ENCODE data around the gene SLC25A23. TPM values are rescaled to one million over a fixed set of nuclear protein-coding genes. Genes with fewer than 3 reads are reported as not detected.

The SLC25A23 gene
- total and polyA plus RNA-seq, 2 experiments from 2014 or later = 12.5 to 33.2 TPM

DNA sequence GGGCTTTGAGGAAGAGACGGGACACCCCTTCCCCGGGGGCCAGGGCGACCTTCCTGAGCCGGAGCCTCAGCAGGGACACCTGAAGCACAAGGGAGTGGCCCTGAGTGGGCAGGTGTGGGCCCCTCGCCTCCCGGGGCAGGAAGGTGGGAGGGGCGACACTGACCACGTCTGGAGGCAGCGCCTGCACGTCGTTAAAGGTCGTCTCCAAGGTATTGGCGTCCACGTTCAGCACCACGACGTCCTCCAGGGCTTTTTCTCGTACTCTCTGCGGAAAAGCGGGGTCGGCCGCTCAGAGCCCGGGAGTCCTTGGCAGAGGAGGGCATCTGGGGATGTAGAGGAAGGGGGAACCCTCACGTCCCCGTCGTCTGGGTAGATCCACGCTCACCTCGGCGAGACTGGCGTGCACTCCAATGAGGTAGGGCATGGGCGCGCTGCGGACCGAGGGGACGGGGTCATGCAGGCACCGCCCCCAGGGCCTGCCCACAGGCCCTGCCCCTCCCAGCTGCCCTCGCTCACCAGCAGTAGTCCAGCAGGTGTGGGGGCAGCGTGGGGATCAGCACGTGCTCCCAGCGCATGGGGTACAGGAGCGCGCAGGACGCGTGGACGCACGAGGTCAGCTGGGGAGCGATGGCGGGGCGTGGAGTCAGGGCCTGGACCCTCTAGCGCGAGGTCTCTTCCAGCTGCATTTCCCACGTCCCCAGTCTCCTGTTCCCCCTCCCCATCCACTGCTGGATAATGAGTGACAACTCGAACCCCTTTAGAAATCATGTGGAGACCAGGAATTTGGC, 15.9 kb upstream of the SLC25A23 start:
- H3K9ac ChIP-seq = no peak overlapping the region
- no peak overlapping the region for H3K27ac ChIP-seq
- in situ Hi-C loops (cut with MboI) = no loop called here
- no peak overlapping the region for H3K4me2 ChIP-seq (ENCODE audit: unreplicated experiment)
- H3K27me3 ChIP-seq (replicated peaks; ENCODE audit: insufficient read depth) = 0 out of 2 replicates have a peak, but pooled peaks cover 12% of the 10 kb centered on the region
- no peak overlapping the region for H2AFZ ChIP-seq
- no peaks in the 10 kb centered on the region for H3K79me2 ChIP-seq (ENCODE audit: insufficient read depth)
- TF ChIP-seq EZH2 (IDR thresholded peaks at IDR 0.05; ENCODE audit: insufficient read depth, poor library complexity, severe bottlenecking) = no peak
- no peak for TF ChIP-seq EZH2phosphoT487 (IDR thresholded peaks at IDR 0.05; ENCODE audit: insufficient read depth, low read depth)
- H3K36me3 ChIP-seq (ENCODE audit: low read depth) = no peaks in the 10 kb centered on the region
- H4K20me1 ChIP-seq (ENCODE audit: insufficient read depth) = no peaks in the 10 kb centered on the region
- no peaks in the 10 kb centered on the region for H3K9me2 ChIP-seq (ENCODE audit: insufficient read depth)
- DNase-seq = no peak
- no peaks in the 10 kb centered on the region for H3K9me3 ChIP-seq (ENCODE audit: low read depth)
- WGBS, 2 experiments (ENCODE audit: low coverage in 1 of 2, low lambda C conversion rate in 2 of 2, missing lambda C conversion rate in 2 of 2) = 8 to 9% methylated on average over 39 to 49 of the region's 52 CpGs
- no peaks in the 10 kb centered on the region for H3F3A ChIP-seq (ENCODE audit: insufficient read depth)
- H3K4me3 ChIP-seq = no peak overlapping the region
- no peaks in the 10 kb centered on the region for H3K4me1 ChIP-seq (ENCODE audit: insufficient read depth)

DNA sequence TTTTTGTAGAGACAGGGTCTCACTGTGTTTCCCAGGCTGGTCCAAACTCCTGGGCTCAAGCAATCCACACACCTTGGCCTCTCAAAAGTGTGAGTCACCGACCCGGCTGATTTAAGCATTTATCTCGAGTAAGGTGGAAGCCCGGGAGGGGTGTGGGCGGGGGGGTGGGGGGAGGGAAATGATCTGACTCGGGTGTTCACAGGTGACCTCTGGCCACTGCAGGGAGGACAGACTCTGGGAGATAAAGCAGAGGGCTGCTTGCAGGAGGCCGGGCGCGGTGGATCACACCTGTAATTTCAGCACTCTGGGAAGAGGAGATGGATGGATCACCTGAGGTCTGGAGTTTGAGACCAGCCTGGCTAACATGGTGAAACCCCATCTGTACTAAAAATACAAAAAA, 14.1 kb upstream of the SLC25A23 start:
- Histone ChIP-seq H3K4me1 (ENCODE audit: insufficient read depth) (no peaks in the 10 kb centered on the region), H3K9ac (no peak overlapping the region), H3K9me3 (ENCODE audit: low read depth) (no peaks in the 10 kb centered on the region), H4K20me1 (ENCODE audit: insufficient read depth) (no peaks in the 10 kb centered on the region), H3K79me2 (ENCODE audit: insufficient read depth) (no peaks in the 10 kb centered on the region), H3F3A (ENCODE audit: insufficient read depth) (no peaks in the 10 kb centered on the region), H3K9me2 (ENCODE audit: insufficient read depth) (no peaks in the 10 kb centered on the region), H3K36me3 (ENCODE audit: low read depth) (no peaks in the 10 kb centered on the region), H3K27me3 (replicated peaks; ENCODE audit: insufficient read depth) (0 out of 2 replicates have a peak, but pooled peaks cover 12% of the 10 kb centered on the region), H3K4me3 (no peak overlapping the region), H3K4me2 (ENCODE audit: unreplicated experiment) (no peak overlapping the region), H3K27ac (no peak overlapping the region), H2AFZ (no peak overlapping the region)
- no peak for TF ChIP-seq EZH2phosphoT487 (IDR thresholded peaks at IDR 0.05; ENCODE audit: insufficient read depth, low read depth)
- no peak for TF ChIP-seq EZH2 (IDR thresholded peaks at IDR 0.05; ENCODE audit: insufficient read depth, poor library complexity, severe bottlenecking)
- in situ Hi-C loops (cut with MboI) = no loop called here
- DNase-seq = no peak
- 86 to 100% methylated on average over 2 to 9 of the region's 9 CpGs for WGBS, 2 experiments (ENCODE audit: low coverage in 1 of 2, low lambda C conversion rate in 2 of 2, missing lambda C conversion rate in 2 of 2)

DNA sequence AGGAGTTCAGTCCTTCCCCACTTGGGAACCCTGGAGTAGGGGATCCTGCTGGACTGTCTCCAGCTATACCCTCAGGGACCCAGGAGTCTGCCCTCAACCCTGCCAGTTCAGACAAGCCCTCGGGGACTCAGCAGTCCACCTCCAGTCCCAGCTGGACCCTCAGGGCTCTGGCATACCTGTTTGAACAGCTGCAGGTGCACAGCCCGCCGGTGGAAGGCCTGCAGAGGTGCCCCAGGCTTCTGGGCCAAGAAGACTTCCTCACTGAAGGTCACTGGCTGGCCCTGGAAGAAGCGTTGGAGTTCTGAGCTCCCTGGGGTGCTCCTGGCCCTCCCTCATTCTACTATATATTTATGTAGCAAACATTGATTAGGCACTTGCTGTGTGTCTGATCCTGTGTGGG, 13.1 kb upstream of the SLC25A23 start:
- WGBS, 2 experiments (ENCODE audit: low coverage in 1 of 2, low lambda C conversion rate in 2 of 2, missing lambda C conversion rate in 2 of 2) = 43 to 67% methylated on average over 4 of the region's 4 CpGs
- Histone ChIP-seq H3K27me3 (replicated peaks; ENCODE audit: insufficient read depth) (peaks cover 18% of the 10 kb centered on the region), H3K9me2 (ENCODE audit: insufficient read depth) (no peaks in the 10 kb centered on the region), H3K9ac (no peak overlapping the region), H2AFZ (no peak overlapping the region), H3K27ac (no peak overlapping the region), H3K36me3 (ENCODE audit: low read depth) (no peaks in the 10 kb centered on the region), H3K4me3 (no peak overlapping the region), H3K4me2 (ENCODE audit: unreplicated experiment) (no peak overlapping the region), H3F3A (ENCODE audit: insufficient read depth) (no peaks in the 10 kb centered on the region), H4K20me1 (ENCODE audit: insufficient read depth) (no peaks in the 10 kb centered on the region), H3K79me2 (ENCODE audit: insufficient read depth) (no peaks in the 10 kb centered on the region), H3K9me3 (ENCODE audit: low read depth) (no peaks in the 10 kb centered on the region), H3K4me1 (ENCODE audit: insufficient read depth) (no peaks in the 10 kb centered on the region)
- DNase-seq = no peak
- no peak for TF ChIP-seq EZH2phosphoT487 (IDR thresholded peaks at IDR 0.05; ENCODE audit: insufficient read depth, low read depth)
- no peak for TF ChIP-seq EZH2 (IDR thresholded peaks at IDR 0.05; ENCODE audit: insufficient read depth, poor library complexity, severe bottlenecking)
- in situ Hi-C loops (cut with MboI) = no loop called here

GRCh38 chr19:6471076-6471475, 11.5 kb upstream of the SLC25A23 start:
- WGBS, 2 experiments (ENCODE audit: low coverage in 1 of 2, low lambda C conversion rate in 2 of 2, missing lambda C conversion rate in 2 of 2) = 57 to 64% methylated on average over 13 to 14 of the region's 14 CpGs

More at GRCh38 chr19:6471076-6471475, 11.5 kb upstream of the SLC25A23 start:
- Histone ChIP-seq H3K4me3 (no peak overlapping the region), H3K27ac (no peak overlapping the region), H3F3A (ENCODE audit: insufficient read depth) (no peaks in the 10 kb centered on the region), H3K9me2 (ENCODE audit: insufficient read depth) (no peaks in the 10 kb centered on the region), H3K27me3 (replicated peaks; ENCODE audit: insufficient read depth) (peaks cover 23% of the 10 kb centered on the region), H3K9me3 (ENCODE audit: low read depth) (no peaks in the 10 kb centered on the region), H4K20me1 (ENCODE audit: insufficient read depth) (no peaks in the 10 kb centered on the region), H2AFZ (no peak overlapping the region), H3K4me1 (ENCODE audit: insufficient read depth) (no peaks in the 10 kb centered on the region), H3K9ac (no peak overlapping the region), H3K4me2 (ENCODE audit: unreplicated experiment) (no peak overlapping the region), H3K36me3 (ENCODE audit: low read depth) (no peaks in the 10 kb centered on the region), H3K79me2 (ENCODE audit: insufficient read depth) (no peaks in the 10 kb centered on the region)
- TF ChIP-seq EZH2 (IDR thresholded peaks at IDR 0.05; ENCODE audit: insufficient read depth, poor library complexity, severe bottlenecking) (no peak), EZH2phosphoT487 (IDR thresholded peaks at IDR 0.05; ENCODE audit: insufficient read depth, low read depth) (no peak)
- no peak for DNase-seq
- in situ Hi-C loops (cut with MboI) = no loop called here

All from GM23248 (cell line).